ENCODE measurements around the gene ADCY6.

The ADCY6 gene

GRCh38 chr12:48782457-48783395 lies 6.2 kb downstream of the ADCY6 start:
- TF ChIP-seq, protein P1, sequence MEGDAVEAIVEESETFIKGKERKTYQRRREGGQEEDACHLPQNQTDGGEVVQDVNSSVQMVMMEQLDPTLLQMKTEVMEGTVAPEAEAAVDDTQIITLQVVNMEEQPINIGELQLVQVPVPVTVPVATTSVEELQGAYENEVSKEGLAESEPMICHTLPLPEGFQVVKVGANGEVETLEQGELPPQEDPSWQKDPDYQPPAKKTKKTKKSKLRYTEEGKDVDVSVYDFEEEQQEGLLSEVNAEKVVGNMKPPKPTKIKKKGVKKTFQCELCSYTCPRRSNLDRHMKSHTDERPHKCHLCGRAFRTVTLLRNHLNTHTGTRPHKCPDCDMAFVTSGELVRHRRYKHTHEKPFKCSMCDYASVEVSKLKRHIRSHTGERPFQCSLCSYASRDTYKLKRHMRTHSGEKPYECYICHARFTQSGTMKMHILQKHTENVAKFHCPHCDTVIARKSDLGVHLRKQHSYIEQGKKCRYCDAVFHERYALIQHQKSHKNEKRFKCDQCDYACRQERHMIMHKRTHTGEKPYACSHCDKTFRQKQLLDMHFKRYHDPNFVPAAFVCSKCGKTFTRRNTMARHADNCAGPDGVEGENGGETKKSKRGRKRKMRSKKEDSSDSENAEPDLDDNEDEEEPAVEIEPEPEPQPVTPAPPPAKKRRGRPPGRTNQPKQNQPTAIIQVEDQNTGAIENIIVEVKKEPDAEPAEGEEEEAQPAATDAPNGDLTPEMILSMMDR (IDR thresholded peaks at IDR 0.05; ENCODE audit: low read depth, low read length), result no peak
- H3K4me3 ChIP-seq (ENCODE audit: low read depth, low read length), result no peak overlapping the region

DNA sequence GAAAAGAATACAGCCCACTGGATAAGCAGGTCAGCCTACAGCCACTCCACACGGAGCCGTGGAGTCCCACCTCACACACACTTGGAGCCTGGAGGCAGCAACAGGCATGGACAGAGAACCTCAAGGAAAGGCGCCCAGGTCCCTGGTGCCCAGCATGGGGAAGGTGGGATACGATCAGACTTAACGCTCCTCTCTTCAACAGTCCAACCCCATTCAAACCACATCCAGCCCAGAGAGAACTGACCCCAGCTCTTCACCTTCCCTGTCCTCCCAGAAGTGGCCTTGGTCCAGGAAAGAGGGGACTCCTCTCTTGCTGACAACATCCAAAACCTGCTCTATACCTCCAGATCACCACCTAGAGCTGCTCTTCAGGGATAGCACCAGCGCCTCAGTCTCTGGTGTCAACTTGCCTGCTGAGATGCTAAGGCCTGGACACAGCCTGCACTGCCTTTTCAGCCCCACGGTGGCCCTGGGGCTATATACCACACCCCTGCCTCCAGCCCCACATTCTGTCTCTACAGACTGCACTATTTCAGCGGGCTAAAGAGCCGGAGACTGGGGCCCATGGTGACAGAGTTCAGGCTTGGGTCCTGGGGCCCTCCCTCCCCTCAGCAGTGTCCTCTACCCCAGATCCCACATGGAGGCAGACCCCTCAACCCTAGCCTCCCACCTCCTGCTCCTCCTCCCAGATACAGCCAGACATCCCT lies 7.0 kb downstream of the ADCY6 start:
- TF ChIP-seq, protein P1 (IDR thresholded peaks at IDR 0.05; ENCODE audit: low read depth, low read length), result no peak
- H3K4me3 ChIP-seq (ENCODE audit: low read depth, low read length), result no peak overlapping the region

GRCh38 chr12:48780381-48781025 lies 8.4 kb downstream of the ADCY6 start:
- H3K4me3 ChIP-seq (ENCODE audit: low read depth, low read length), result no peak overlapping the region
- TF ChIP-seq, protein P1 (IDR thresholded peaks at IDR 0.05; ENCODE audit: low read depth, low read length), result no peak

- H3K4me3 ChIP-seq (ENCODE audit: low read depth, low read length), result no peak overlapping the region
- TF ChIP-seq, protein P1 (IDR thresholded peaks at IDR 0.05; ENCODE audit: low read depth, low read length), result no peak
These were observed 9.0 kb downstream of the ADCY6 start for GRCh38 chr12:48779869-48780268.

DNA sequence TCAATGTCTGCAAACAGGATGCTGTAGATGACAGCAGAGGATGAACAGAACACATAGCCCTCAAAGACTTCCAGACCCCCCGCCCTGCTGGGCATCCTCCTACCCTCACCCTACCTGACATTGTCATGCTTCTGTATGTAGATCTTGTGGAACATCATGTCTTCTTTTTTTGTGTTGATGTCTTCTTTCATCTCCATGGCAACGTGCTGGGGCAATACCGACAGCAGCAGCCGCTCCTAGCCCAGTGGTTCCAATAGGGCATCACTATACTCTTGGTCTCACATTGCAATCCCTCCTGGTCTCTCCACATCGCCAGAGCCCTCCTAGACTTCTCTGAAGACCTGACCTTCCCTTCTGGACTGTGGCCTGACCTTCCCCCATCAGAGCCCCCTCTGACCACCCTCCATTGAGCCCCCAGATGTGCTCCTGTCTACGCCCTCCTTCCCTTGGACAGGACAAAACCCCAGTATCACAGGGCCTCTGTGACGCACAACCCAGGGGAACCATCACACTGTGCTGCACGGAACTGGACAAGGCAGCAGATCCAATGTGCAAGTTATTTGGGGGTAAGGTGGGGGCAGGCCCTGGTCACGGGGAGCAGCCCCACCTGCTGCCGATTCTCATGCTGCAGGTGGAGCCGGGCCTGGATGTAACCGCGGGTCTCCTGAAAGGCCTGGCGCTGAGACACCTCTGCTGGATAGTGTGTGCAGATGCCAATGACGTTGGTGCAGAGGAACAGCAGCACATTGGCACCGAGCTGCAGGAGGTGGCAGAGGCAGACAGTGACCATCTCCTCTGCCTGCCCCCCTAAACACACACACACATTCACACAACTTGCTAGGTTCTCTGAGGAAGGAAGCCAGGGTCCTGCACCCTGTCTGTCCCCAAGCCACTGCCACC lies 11.1 kb downstream of the ADCY6 start:
- TF ChIP-seq, protein P1 (IDR thresholded peaks at IDR 0.05; ENCODE audit: low read depth, low read length), result no peak

DNA sequence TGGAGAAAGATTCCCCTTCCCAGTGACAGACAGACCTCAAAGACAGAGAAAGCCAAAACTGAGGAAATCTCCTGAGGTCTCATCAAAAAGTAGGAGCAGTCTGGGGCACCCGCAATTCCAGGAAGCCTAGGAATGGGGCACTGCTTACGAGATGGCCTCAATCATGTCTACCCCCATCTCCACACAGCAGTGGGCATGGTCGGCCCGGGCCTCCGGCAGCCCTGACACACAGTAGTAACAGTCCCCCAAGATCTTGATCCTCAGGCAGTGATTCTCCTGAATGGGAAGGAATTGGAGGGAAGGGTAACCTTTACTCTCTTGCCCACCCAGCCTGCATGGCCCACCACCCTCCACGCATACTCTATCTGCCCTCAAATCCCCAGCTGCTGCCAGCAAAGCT lies 11.9 kb downstream of the ADCY6 start:
- TF ChIP-seq, protein P1 (IDR thresholded peaks at IDR 0.05; ENCODE audit: low read depth, low read length), result no peak
- H3K4me3 ChIP-seq (ENCODE audit: low read depth, low read length), result no peak overlapping the region

More for the DNA sequence above, 11.1 kb downstream of the ADCY6 start:
- H3K4me3 ChIP-seq (ENCODE audit: low read depth, low read length), result no peak overlapping the region

Data from WI38 (cell line).